PC-3 (cell line): ENCODE results near the gene CCDC187. TPM values are rescaled to one million over a fixed set of nuclear protein-coding genes. Genes with fewer than 3 reads are reported as not detected.

Experiments used
- ATAC-seq: fragments of 200-7000 bp; cut with Tn5 transposase; 2 replicates; pipeline ENCODE4 v1.9.1; 2020; ENCODE audit warnings: mild to moderate bottlenecking, moderate library complexity
- BruUV-seq: library from RNA; stranded (reverse); fragments of 400-500 nt; replicated peaks from 2 replicates; lab custom pipeline; 2021; lab: Mats Ljungman, UMichigan
- CTCF ChIA-PET: fragments of 300-600 bp; sonication (Branson Sonifier 250); formaldehyde crosslinking; loops from one replicate; lab custom pipeline; 2022; ENCODE audit warnings: antibody characterized with exemption; lab: Charles Lee
- POLR2A ChIA-PET: fragments of 300-600 bp; sonication (Branson Sonifier 250); formaldehyde crosslinking; loops from one replicate; lab custom pipeline; 2022; ENCODE audit warnings: antibody characterized with exemption; ENCODE audit not compliant: unreplicated experiment; lab: Charles Lee
- DNase-seq: peaks from one replicate; pipeline ENCODE4 v3.0.0-alpha.2; 2015
- H2AFZ ChIP-seq: fragments of 300-600 bp; sonication (generic); 2 replicates; pipeline ENCODE4 v1.6.0; 2016; ENCODE audit warnings: antibody characterized with exemption, low read length
- H3F3A ChIP-seq: fragments of 300-600 bp; sonication (generic); one replicate; pipeline ENCODE4 v1.6.0; 2017; ENCODE audit warnings: antibody characterized with exemption, low read length, control low read depth, mild to moderate bottlenecking; ENCODE audit not compliant: unreplicated experiment
- H3K27ac ChIP-seq: fragments of 300-600 bp; sonication (generic); 2 replicates; pipeline ENCODE4 v1.5.1; 2016; ENCODE audit warnings: mild to moderate bottlenecking, low read length
- H3K27me3 ChIP-seq: fragments of 300-600 bp; sonication (generic); 2 replicates; pipeline ENCODE4 v1.6.1; 2016; ENCODE audit warnings: low read length, mixed read lengths
- H3K36me3 ChIP-seq: fragments of 300-600 bp; sonication (generic); 2 replicates; pipeline ENCODE4 v1.6.1; 2016; ENCODE audit warnings: low read depth, mixed run types, low read length, mixed read lengths
- H3K4me1 ChIP-seq: fragments of 300-600 bp; sonication (generic); 2 replicates; pipeline ENCODE4 v1.5.1; 2016; ENCODE audit warnings: low read length; ENCODE audit not compliant: insufficient read depth
- H3K4me2 ChIP-seq: fragments of 300-600 bp; sonication (generic); 2 replicates; pipeline ENCODE4 v1.6.0; 2016; ENCODE audit warnings: low read length
- H3K4me3 ChIP-seq: fragments of 300-600 bp; sonication (generic); 2 replicates; pipeline ENCODE4 v1.5.1; 2016; ENCODE audit warnings: mild to moderate bottlenecking, low read length, mixed read lengths
- H3K79me2 ChIP-seq: fragments of 300-600 bp; sonication (generic); 2 replicates; pipeline ENCODE4 v1.6.1; 2017; ENCODE audit warnings: low read length, mixed read lengths
- H3K9ac ChIP-seq: fragments of 300-600 bp; sonication (generic); 2 replicates; pipeline ENCODE4 v1.6.0; 2016; ENCODE audit warnings: mild to moderate bottlenecking, low read length
- H3K9me2 ChIP-seq: fragments of 300-600 bp; sonication (generic); replicated peaks from 2 replicates; pipeline ENCODE4 v1.6.1; 2016; ENCODE audit warnings: mixed run types, low read length, mixed read lengths
- H3K9me3 ChIP-seq: fragments of 300-600 bp; sonication (generic); 2 replicates; pipeline ENCODE4 v1.6.1; 2016; ENCODE audit warnings: low read length, mixed read lengths
- H4K20me1 ChIP-seq: fragments of 300-600 bp; sonication (generic); 2 replicates; pipeline ENCODE4 v1.6.1; 2016; ENCODE audit warnings: low read length, mixed read lengths
- EZH2 ChIP-seq: fragments of 300-600 bp; sonication (generic); IDR thresholded peaks from one replicate; pipeline ENCODE4 v1.6.1; 2017; ENCODE audit warnings: antibody characterized with exemption, mild to moderate bottlenecking, low read length; ENCODE audit not compliant: unreplicated experiment
- EZH2phosphoT487 ChIP-seq: fragments of 300-600 bp; sonication (generic); IDR thresholded peaks from 2 replicates; pipeline ENCODE4 v1.6.1; 2018; ENCODE audit warnings: mild to moderate bottlenecking, antibody characterized with exemption, low read length, borderline replicate concordance
- intact Hi-C: fragments of 100-400 bp; cut with micrococcal nuclease; formaldehyde crosslinking; loops from 2 replicates; pipeline ENCODE4 v1.9.0; 2023
- total RNA-seq: library from RNA; depleted of rRNA; stranded (reverse); fragments of >200 nt; gene quantifications from 2 replicates; pipeline ENCODE4 v1.2.3, GENCODE V29; 2014
- TF ChIP-seq, protein P1 (sequence below): fragments of 300-600 bp; sonication (generic); conservative IDR thresholded peaks from 2 replicates; pipeline ENCODE4 v1.5.1; 2017; ENCODE audit warnings: antibody characterized with exemption, low read depth, mild to moderate bottlenecking, low read length

The CCDC187 gene
- total RNA-seq, 1 experiment from 2014 or later = 0.04 TPM

DNA sequence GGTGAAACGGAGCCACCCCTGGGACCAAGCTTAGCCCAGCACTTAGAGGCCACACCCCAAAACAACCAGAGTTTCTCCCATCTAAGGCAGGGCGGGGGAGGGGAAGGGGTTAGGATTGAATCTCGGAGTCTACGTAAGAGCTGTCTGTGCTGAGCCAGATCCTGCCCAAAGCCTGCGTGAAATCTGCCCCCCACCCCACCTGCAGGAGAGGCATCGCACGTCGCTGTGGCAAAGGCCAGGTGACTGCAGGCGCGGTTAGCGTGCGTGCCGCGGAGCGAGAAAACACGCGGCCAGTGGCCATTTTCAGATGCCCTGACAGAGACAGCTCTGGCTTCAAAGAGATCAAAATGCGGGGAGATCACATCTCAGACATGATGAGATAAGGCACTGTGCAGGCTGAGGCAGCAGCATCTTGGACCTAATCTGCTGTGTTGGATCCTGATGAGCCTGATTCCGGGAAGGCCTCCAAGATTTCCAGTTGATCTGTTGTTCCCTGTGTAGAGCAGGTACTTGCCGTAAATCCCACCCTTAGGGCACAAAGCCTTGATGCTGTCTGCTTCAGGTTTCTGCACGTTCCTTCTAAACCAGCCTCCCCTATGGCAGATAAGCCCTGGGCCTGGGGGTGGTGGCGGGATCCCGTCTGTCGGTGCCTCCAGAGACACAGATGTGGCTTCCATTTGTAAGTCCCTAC, 55.8 kb downstream of the CCDC187 start:
- DNase-seq = no peak
- H3K4me2 ChIP-seq = no peak overlapping the region
- ATAC-seq = no peak
- no peak for TF ChIP-seq EZH2phosphoT487
- TF ChIP-seq, protein P1, sequence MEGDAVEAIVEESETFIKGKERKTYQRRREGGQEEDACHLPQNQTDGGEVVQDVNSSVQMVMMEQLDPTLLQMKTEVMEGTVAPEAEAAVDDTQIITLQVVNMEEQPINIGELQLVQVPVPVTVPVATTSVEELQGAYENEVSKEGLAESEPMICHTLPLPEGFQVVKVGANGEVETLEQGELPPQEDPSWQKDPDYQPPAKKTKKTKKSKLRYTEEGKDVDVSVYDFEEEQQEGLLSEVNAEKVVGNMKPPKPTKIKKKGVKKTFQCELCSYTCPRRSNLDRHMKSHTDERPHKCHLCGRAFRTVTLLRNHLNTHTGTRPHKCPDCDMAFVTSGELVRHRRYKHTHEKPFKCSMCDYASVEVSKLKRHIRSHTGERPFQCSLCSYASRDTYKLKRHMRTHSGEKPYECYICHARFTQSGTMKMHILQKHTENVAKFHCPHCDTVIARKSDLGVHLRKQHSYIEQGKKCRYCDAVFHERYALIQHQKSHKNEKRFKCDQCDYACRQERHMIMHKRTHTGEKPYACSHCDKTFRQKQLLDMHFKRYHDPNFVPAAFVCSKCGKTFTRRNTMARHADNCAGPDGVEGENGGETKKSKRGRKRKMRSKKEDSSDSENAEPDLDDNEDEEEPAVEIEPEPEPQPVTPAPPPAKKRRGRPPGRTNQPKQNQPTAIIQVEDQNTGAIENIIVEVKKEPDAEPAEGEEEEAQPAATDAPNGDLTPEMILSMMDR = no peak
- no peak for TF ChIP-seq EZH2
- H3K9me2 ChIP-seq = no peaks in the 10 kb centered on the region
- no TSS peak for BruUV-seq
- no peaks in the 10 kb centered on the region for H3K9me3 ChIP-seq
- no peaks in the 10 kb centered on the region for H3K36me3 ChIP-seq
- no peaks in the 10 kb centered on the region for H3F3A ChIP-seq
- no peak overlapping the region for H2AFZ ChIP-seq
- peaks cover 14% of the 10 kb centered on the region; the same call in 1 of the 2 replicates for H4K20me1 ChIP-seq
- H3K27me3 ChIP-seq = no peaks in the 10 kb centered on the region
- ChIA-PET POLR2A (no interaction called here), CTCF (no interaction called here)
- intact Hi-C loops = no loop called here
- H3K4me3 ChIP-seq = no peak overlapping the region
- H3K4me1 ChIP-seq = peaks cover 19% of the 10 kb centered on the region
- H3K9ac ChIP-seq = no peak overlapping the region
- H3K27ac ChIP-seq = no peak overlapping the region
- H3K79me2 ChIP-seq = peaks cover 23% of the 10 kb centered on the region

DNA sequence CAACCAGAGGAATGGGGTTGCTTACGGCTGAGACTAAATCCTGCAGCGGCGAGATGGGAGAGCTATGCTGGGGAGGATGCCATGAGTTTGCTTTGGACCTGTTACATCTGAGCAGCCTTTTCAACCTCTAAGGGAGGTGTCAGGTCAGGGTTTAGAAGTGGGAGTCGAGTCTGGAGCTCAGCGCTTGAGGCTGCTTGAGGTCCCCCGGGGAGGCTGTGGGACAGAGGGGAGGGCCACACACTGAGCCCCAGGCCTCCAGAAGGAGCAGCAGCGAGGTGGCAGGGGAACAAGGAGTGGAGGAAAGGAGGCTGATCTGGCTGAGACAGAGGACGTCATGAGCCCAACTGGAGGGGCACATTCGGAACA, 56.4 kb downstream of the CCDC187 start:
- DNase-seq (no peak), ATAC-seq (no peak)
- POLR2A ChIA-PET = no interaction called here
- no TSS peak for BruUV-seq
- Histone ChIP-seq H3F3A (no peaks in the 10 kb centered on the region), H3K9me3 (no peaks in the 10 kb centered on the region), H3K4me1 (peaks cover 19% of the 10 kb centered on the region), H3K9me2 (no peaks in the 10 kb centered on the region), H3K27ac (no peak overlapping the region), H3K79me2 (peaks cover 28% of the 10 kb centered on the region), H3K9ac (no peak overlapping the region), H4K20me1 (peaks cover 14% of the 10 kb centered on the region; the same call in 1 of the 2 replicates), H3K4me2 (no peak overlapping the region), H3K27me3 (no peaks in the 10 kb centered on the region), H3K4me3 (no peak overlapping the region), H3K36me3 (no peaks in the 10 kb centered on the region), H2AFZ (no peak overlapping the region)
- intact Hi-C loops = no loop called here
- CTCF ChIA-PET = no interaction called here
- TF ChIP-seq, protein P1 = no peak

DNA sequence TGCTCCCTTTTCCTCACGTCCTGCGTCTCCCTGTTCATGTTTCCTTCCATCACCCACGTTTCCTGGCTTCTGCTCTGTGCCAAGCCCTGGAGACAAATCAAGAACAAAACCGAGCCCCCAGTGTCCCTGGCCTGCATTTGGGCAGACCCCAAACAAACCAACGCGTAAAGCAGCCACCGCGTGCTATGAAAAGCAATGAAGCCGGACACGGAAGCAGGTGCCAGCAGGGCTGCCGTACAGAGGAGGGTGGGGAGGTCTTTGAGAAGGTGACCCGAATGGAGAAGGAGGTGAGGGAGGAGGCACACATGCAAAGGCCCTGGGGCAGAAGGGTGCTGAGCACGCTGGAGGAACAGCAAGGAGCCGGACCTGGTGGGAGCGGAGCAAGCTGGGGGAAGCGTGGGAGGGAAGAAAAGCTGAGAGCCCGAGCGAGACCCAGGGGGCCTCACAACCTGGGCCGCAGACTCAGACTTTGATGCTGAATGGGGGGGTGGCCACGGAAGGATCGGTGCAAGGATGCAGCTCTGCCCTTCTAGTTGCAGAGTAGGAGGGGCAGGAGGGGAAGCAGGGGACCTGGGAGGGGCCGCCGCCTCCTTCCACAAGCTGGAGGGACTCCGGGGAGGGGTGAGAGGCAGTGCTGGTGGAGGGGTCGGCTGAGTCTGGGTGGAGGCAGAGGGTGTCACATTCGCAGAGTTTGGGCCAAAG, 56.9 kb downstream of the CCDC187 start:
- BruUV-seq = no TSS peak
- H3K4me1 ChIP-seq = peaks cover 19% of the 10 kb centered on the region
- no peaks in the 10 kb centered on the region for H3K36me3 ChIP-seq
- ATAC-seq (no peak), DNase-seq (no peak)
- H3K9me2 ChIP-seq = no peaks in the 10 kb centered on the region
- peaks cover 34% of the 10 kb centered on the region for H3K79me2 ChIP-seq
- CTCF ChIA-PET = no interaction called here
- H3K9me3 ChIP-seq = no peaks in the 10 kb centered on the region
- no peak overlapping the region for H3K27ac ChIP-seq
- H4K20me1 ChIP-seq = peaks cover 14% of the 10 kb centered on the region; the same call in 1 of the 2 replicates
- no peaks in the 10 kb centered on the region for H3F3A ChIP-seq
- no peak overlapping the region for H3K4me2 ChIP-seq
- H3K9ac ChIP-seq = no peak overlapping the region
- intact Hi-C loops = no loop called here
- H3K4me3 ChIP-seq = no peak overlapping the region
- no peaks in the 10 kb centered on the region for H3K27me3 ChIP-seq
- H2AFZ ChIP-seq = no peak overlapping the region
- POLR2A ChIA-PET = no interaction called here
- no peak for TF ChIP-seq EZH2phosphoT487
- TF ChIP-seq, protein P1 = no peak
- no peak for TF ChIP-seq EZH2
